HEK293 (cell line): ENCODE results near the gene ARHGAP15.

Experiments
- CTCF ChIA-PET: fragments of 350-600 bp; formaldehyde crosslinking; extraction: SDS; loops from one replicate; lab custom pipeline; 2021; ENCODE audit warnings: antibody characterized with exemption; lab: Yijun Ruan, JAX
- POLR2A ChIA-PET: fragments of 300-600 bp; formaldehyde crosslinking; extraction: SDS; loops from one replicate; lab custom pipeline; 2020; ENCODE audit warnings: antibody characterized with exemption, inconsistent platforms; lab: Yijun Ruan, JAX
- H3K27ac ChIP-seq: fragments of 200-500 bp; sonication (Bioruptor generic); 2 replicates; pipeline ENCODE4 v1.5.1; 2014; ENCODE audit warnings: low read depth, low read length, control low read depth, inconsistent platforms; ENCODE audit errors: extremely low read depth
- H3K36me3 ChIP-seq, 2 experiments: fragments of 200-500 bp in 1 of 2; sonication (Bioruptor generic) in 1 of 2; 1 replicate in 1 of 2; 2 replicates in 1 of 2; pipeline ENCODE4 v1.5.1; 2014 to 2017; ENCODE audit warnings: inconsistent platforms in 2 of 2, low read length in 2 of 2; ENCODE audit not compliant: control insufficient read depth in 2 of 2, insufficient read depth in 1 of 2
- H3K4me1 ChIP-seq: fragments of 200-500 bp; sonication (Bioruptor generic); 2 replicates; pipeline ENCODE4 v1.5.1; 2014; ENCODE audit warnings: mild to moderate bottlenecking, low read length, inconsistent platforms; ENCODE audit not compliant: control insufficient read depth, insufficient read depth
- H3K4me3 ChIP-seq: 2 replicates; pipeline ENCODE4 v1.5.1; 2011; ENCODE audit warnings: low read depth, mild to moderate bottlenecking, control low read depth, low read length, moderate library complexity
- H3K9me3 ChIP-seq: fragments of 200-500 bp; sonication (Bioruptor generic); 2 replicates; pipeline ENCODE4 v1.5.1; 2014; ENCODE audit warnings: low read depth, low read length, inconsistent platforms; ENCODE audit not compliant: control insufficient read depth, insufficient read depth
- FEZF1 ChIP-seq: fragments of 450-650 bp; formaldehyde crosslinking; IDR thresholded peaks from 2 replicates; pipeline ENCODE4 v1.5.1; 2016; ENCODE audit warnings: missing biosample characterization, missing genetic modification characterization
- GLI4 ChIP-seq: fragments of 450-650 bp; formaldehyde crosslinking; IDR thresholded peaks from 2 replicates; pipeline ENCODE4 v1.5.1; 2016; ENCODE audit warnings: missing biosample characterization, missing genetic modification characterization
- HIC1 ChIP-seq: fragments of 450-650 bp; formaldehyde crosslinking; IDR thresholded peaks from 2 replicates; pipeline ENCODE4 v1.5.1; 2016; ENCODE audit warnings: missing biosample characterization, missing genetic modification characterization
- PRDM10 ChIP-seq: fragments of 450-650 bp; formaldehyde crosslinking; IDR thresholded peaks from 2 replicates; pipeline ENCODE4 v1.5.1; 2016; ENCODE audit warnings: missing biosample characterization, missing genetic modification characterization
- PRDM4 ChIP-seq: fragments of 450-650 bp; formaldehyde crosslinking; IDR thresholded peaks from 2 replicates; pipeline ENCODE4 v1.5.1; 2017; ENCODE audit warnings: missing biosample characterization, missing genetic modification characterization
- ZBTB6 ChIP-seq: fragments of 450-650 bp; formaldehyde crosslinking; IDR thresholded peaks from 2 replicates; pipeline ENCODE4 v1.5.1; 2017; ENCODE audit warnings: missing biosample characterization, missing genetic modification characterization
- ZNF112 ChIP-seq: fragments of 450-650 bp; formaldehyde crosslinking; IDR thresholded peaks from 2 replicates; pipeline ENCODE4 v1.5.0; 2017; ENCODE audit warnings: missing biosample characterization, missing genetic modification characterization
- ZNF132 ChIP-seq: fragments of 450-650 bp; formaldehyde crosslinking; IDR thresholded peaks from 2 replicates; pipeline ENCODE4 v1.5.1; 2017; ENCODE audit warnings: missing biosample characterization, missing genetic modification characterization, borderline replicate concordance
- ZNF146 ChIP-seq: fragments of 450-650 bp; formaldehyde crosslinking; IDR thresholded peaks from 2 replicates; pipeline ENCODE4 v1.5.1; 2016; ENCODE audit warnings: missing biosample characterization, missing genetic modification characterization
- ZNF239 ChIP-seq: fragments of 450-650 bp; formaldehyde crosslinking; IDR thresholded peaks from 2 replicates; pipeline ENCODE4 v1.5.1; 2016; ENCODE audit warnings: missing biosample characterization, missing genetic modification characterization
- ZNF37A ChIP-seq: fragments of 450-650 bp; IDR thresholded peaks from 2 replicates; pipeline ENCODE4 v1.5.1; 2018; ENCODE audit warnings: missing biosample characterization, missing genetic modification characterization
- ZNF416 ChIP-seq: fragments of 450-650 bp; formaldehyde crosslinking; IDR thresholded peaks from 2 replicates; pipeline ENCODE4 v1.5.1; 2016; ENCODE audit warnings: missing biosample characterization, missing genetic modification characterization
- ZNF423 ChIP-seq: fragments of 450-650 bp; formaldehyde crosslinking; IDR thresholded peaks from 2 replicates; pipeline ENCODE4 v1.5.1; 2016; ENCODE audit warnings: missing biosample characterization, missing genetic modification characterization
- ZNF433 ChIP-seq: fragments of 450-650 bp; formaldehyde crosslinking; IDR thresholded peaks from 2 replicates; pipeline ENCODE4 v1.5.1; 2016; ENCODE audit warnings: missing biosample characterization, missing genetic modification characterization, low read depth
- ZNF560 ChIP-seq: fragments of 450-650 bp; formaldehyde crosslinking; IDR thresholded peaks from 2 replicates; pipeline ENCODE4 v1.5.1; 2017; ENCODE audit warnings: missing biosample characterization, missing genetic modification characterization, borderline replicate concordance
- ZNF571 ChIP-seq: fragments of 450-650 bp; formaldehyde crosslinking; IDR thresholded peaks from 2 replicates; pipeline ENCODE4 v1.5.0; 2017; ENCODE audit warnings: missing biosample characterization, missing genetic modification characterization
- ZSCAN30 ChIP-seq: fragments of 450-650 bp; IDR thresholded peaks from 2 replicates; pipeline ENCODE4 v1.5.1; 2018; ENCODE audit warnings: missing biosample characterization, mild to moderate bottlenecking, missing genetic modification characterization, moderate library complexity

ARHGAP15 gene

GRCh38 chr2:143604566-143604959, 475.3 kb downstream of the ARHGAP15 start:
- Histone ChIP-seq H3K9me3 (no peaks in the 10 kb centered on the region), H3K36me3 (no peaks in the 10 kb centered on the region), H3K4me1 (no peaks in the 10 kb centered on the region; the same call in 1 of the 2 replicates), H3K4me3 (no peak overlapping the region), H3K27ac (no peak overlapping the region)
- CTCF ChIA-PET, result interaction anchor here (0.6 kb wide), 1 partner anchor 88 kb away, joined by 3 read pairs; no protein-coding TSS in a partner anchor
- TF ChIP-seq ZNF146 (tag by site-specific recombination), result no peak
- no peak for TF ChIP-seq PRDM4 (tag by site-specific recombination)
- TF ChIP-seq ZNF560 (tag by site-specific recombination), result no peak
- TF ChIP-seq ZSCAN30 (tag by site-specific recombination), result no peak
- TF ChIP-seq ZNF423, result no peak
- no peak for TF ChIP-seq HIC1
- TF ChIP-seq ZNF433 (tag by site-specific recombination), result no peak
- no peak for TF ChIP-seq ZNF37A (tag by site-specific recombination)
- no peak for TF ChIP-seq GLI4 (tag by site-specific recombination)
- no peak for TF ChIP-seq FEZF1 (tag by site-specific recombination)
- no peak for TF ChIP-seq ZNF132 (tag by site-specific recombination)
- no peak for TF ChIP-seq ZNF416
- no peak for TF ChIP-seq ZNF112 (tag by site-specific recombination)
- no peak for TF ChIP-seq PRDM10 (tag by site-specific recombination)
- no peak for TF ChIP-seq ZNF571 (tag by site-specific recombination)
- TF ChIP-seq ZNF239 (tag by site-specific recombination), result no peak
- no peak for TF ChIP-seq ZBTB6 (tag by site-specific recombination)
- POLR2A ChIA-PET, result no interaction called here
